ENCODE data around the gene GNGT2. TPM values are rescaled to one million over a fixed set of nuclear protein-coding genes. Genes with fewer than 3 reads are reported as not detected.

The GNGT2 gene
- polyA plus RNA-seq, 1 donor (not counting 4 experiments of a cell fraction or from before 2014, with no cell fraction given): not detected

- Histone ChIP-seq H3K4me2 (ENCODE audit: control insufficient read depth, extremely low read depth, insufficient read depth, low read depth, low read length) (no peak overlapping the region), H2AFZ (ENCODE audit: control insufficient read depth, low read length) (no peak overlapping the region), H4K20me1 (ENCODE audit: control insufficient read depth, extremely low read depth, insufficient read depth, low read length) (no peaks in the 10 kb centered on the region), H3K9me3 (ENCODE audit: control insufficient read depth, low read depth, low read length) (no peaks in the 10 kb centered on the region), H3K27ac (ENCODE audit: control insufficient read depth, insufficient read depth, low read length) (no peak overlapping the region), H3K36me3 (ENCODE audit: control insufficient read depth in 2 of 2, extremely low read depth in 1 of 2, insufficient read depth in 2 of 2, low read length in 2 of 2) (no peaks in the 10 kb centered on the region), H3K4me3 (ENCODE audit: control insufficient read depth in 2 of 3, extremely low read depth in 1 of 3, insufficient read depth in 2 of 3, low read depth in 1 of 3, low read length in 3 of 3) (no peak overlapping the region), H3K9ac (ENCODE audit: control insufficient read depth, extremely low read depth, insufficient read depth, low read length) (no peak overlapping the region), H3K9me1 (ENCODE audit: control insufficient read depth, extremely low read depth, insufficient read depth, low read length) (no peaks in the 10 kb centered on the region), H3K4me1 (ENCODE audit: control insufficient read depth, extremely low read depth, insufficient read depth, low read length) (peaks cover 12% of the 10 kb centered on the region), H3K79me2 (ENCODE audit: control insufficient read depth, insufficient read depth, low read length) (no peaks in the 10 kb centered on the region), H3K27me3 (ENCODE audit: control insufficient read depth, extremely low read depth, insufficient read depth, low read length) (peaks cover 79% of the 10 kb centered on the region)
- DNase-seq (ENCODE audit: low read depth, low spot score): no peak
- no peak for FAIRE-seq
- TF ChIP-seq CTCF (optimal IDR thresholded peaks at IDR 0.05 in 1 of 3, IDR thresholded peaks at IDR 0.05 in 1 of 3, conservative IDR thresholded peaks at IDR 0.05 in 1 of 3; ENCODE audit: extremely low read depth in 1 of 3, insufficient read depth in 2 of 3, low read length in 3 of 3): no peak
- TF ChIP-seq EZH2 (IDR thresholded peaks at IDR 0.05; ENCODE audit: low read length): no peak
- dilution Hi-C loops (cut with MboI; ENCODE audit: extremely low pct_ligation_motif_present, low sequenced_read_pairs): no loop called here
These were observed 16.5 kb upstream of the GNGT2 start for GRCh38 chr17:49226771-49227435.

GRCh38 chr17:49225554-49226236 is 15.3 kb upstream of the GNGT2 start:
- H3K9me1 ChIP-seq (ENCODE audit: control insufficient read depth, extremely low read depth, insufficient read depth, low read length): no peaks in the 10 kb centered on the region
- no peak overlapping the region for H3K9ac ChIP-seq (ENCODE audit: control insufficient read depth, extremely low read depth, insufficient read depth, low read length)
- H2AFZ ChIP-seq (ENCODE audit: control insufficient read depth, low read length): no peak overlapping the region
- H4K20me1 ChIP-seq (ENCODE audit: control insufficient read depth, extremely low read depth, insufficient read depth, low read length): no peaks in the 10 kb centered on the region
- TF ChIP-seq CTCF (optimal IDR thresholded peaks at IDR 0.05 in 1 of 3, IDR thresholded peaks at IDR 0.05 in 1 of 3, conservative IDR thresholded peaks at IDR 0.05 in 1 of 3; ENCODE audit: extremely low read depth in 1 of 3, insufficient read depth in 2 of 3, low read length in 3 of 3): no peak
- TF ChIP-seq EZH2 (IDR thresholded peaks at IDR 0.05; ENCODE audit: low read length): peak; percentile 9
- H3K36me3 ChIP-seq (ENCODE audit: control insufficient read depth in 2 of 2, extremely low read depth in 1 of 2, insufficient read depth in 2 of 2, low read length in 2 of 2): no peaks in the 10 kb centered on the region
- peaks cover 9% of the 10 kb centered on the region for H3K4me1 ChIP-seq (ENCODE audit: control insufficient read depth, extremely low read depth, insufficient read depth, low read length)
- H3K4me2 ChIP-seq (ENCODE audit: control insufficient read depth, extremely low read depth, insufficient read depth, low read depth, low read length): no peak overlapping the region
- H3K4me3 ChIP-seq (ENCODE audit: control insufficient read depth in 2 of 3, extremely low read depth in 1 of 3, insufficient read depth in 2 of 3, low read depth in 1 of 3, low read length in 3 of 3): no peak overlapping the region
- FAIRE-seq (no peak), DNase-seq (ENCODE audit: low read depth, low spot score) (no peak)
- no peak overlapping the region for H3K27ac ChIP-seq (ENCODE audit: control insufficient read depth, insufficient read depth, low read length)
- H3K9me3 ChIP-seq (ENCODE audit: control insufficient read depth, low read depth, low read length): no peaks in the 10 kb centered on the region
- H3K27me3 ChIP-seq (ENCODE audit: control insufficient read depth, extremely low read depth, insufficient read depth, low read length): peaks cover 68% of the 10 kb centered on the region
- H3K79me2 ChIP-seq (ENCODE audit: control insufficient read depth, insufficient read depth, low read length): no peaks in the 10 kb centered on the region
- dilution Hi-C loops (cut with MboI; ENCODE audit: extremely low pct_ligation_motif_present, low sequenced_read_pairs): no loop called here
